GM12875 (cell line): ENCODE measurements around the gene SELENOT.
"Not testable (repeated sequence)": the region's sequence is repeated elsewhere in the genome, so short reads cannot be mapped to it uniquely, and the experiment has no call there.

Source experiments
- H3K4me3 ChIP-seq: one replicate; pipeline ENCODE4 v1.5.1; 2011; ENCODE audit warnings: low read depth, low read length, control low read depth
- CTCF ChIP-seq: IDR thresholded peaks from 2 replicates; pipeline ENCODE4 v1.5.1; 2011; ENCODE audit warnings: low read depth, mild to moderate bottlenecking, control low read depth, inconsistent platforms, low read length, moderate library complexity, borderline replicate concordance; ENCODE audit not compliant: insufficient read depth

Gene SELENOT

GRCh38 chr3:150610785-150611184 lies 7.7 kb downstream of the SELENOT start:
- no peak overlapping the region for H3K4me3 ChIP-seq
- no peak for TF ChIP-seq CTCF

- no peak overlapping the region for H3K4me3 ChIP-seq
These were observed 8.5 kb downstream of the SELENOT start for GRCh38 chr3:150611666-150612065.

GRCh38 chr3:150612494-150612893 lies 9.4 kb downstream of the SELENOT start:
- TF ChIP-seq CTCF: no peak
- H3K4me3 ChIP-seq: no peak overlapping the region

More at GRCh38 chr3:150611666-150612065, 8.5 kb downstream of the SELENOT start:
- no peak for TF ChIP-seq CTCF

GRCh38 chr3:150613034-150613433 lies 9.9 kb downstream of the SELENOT start:
- TF ChIP-seq CTCF: no peak
- no peak overlapping the region for H3K4me3 ChIP-seq

GRCh38 chr3:150613709-150614480 lies 10.8 kb downstream of the SELENOT start:
- H3K4me3 ChIP-seq: no peak overlapping the region
- no peak for TF ChIP-seq CTCF

GRCh38 chr3:150620002-150620689 lies 17.0 kb downstream of the SELENOT start:
- H3K4me3 ChIP-seq: no peak overlapping the region
- no peak for TF ChIP-seq CTCF

GRCh38 chr3:150622955-150623354 lies 19.8 kb downstream of the SELENOT start:
- H3K4me3 ChIP-seq: not testable (repeated sequence)
